AG09319 (cell line): ENCODE measurements around the gene MBD5.

Experiments
- DNase-seq: peaks from one replicate; pipeline ENCODE4 v3.0.0-alpha.2; 2010; ENCODE audit warnings: low read depth; ENCODE audit errors: extremely low read depth
- CTCF ChIP-seq: IDR thresholded peaks from 2 replicates; pipeline ENCODE4 v1.5.1; 2011; ENCODE audit warnings: low read depth, mild to moderate bottlenecking, inconsistent platforms, low read length, moderate library complexity

MBD5 gene

GRCh38 chr2:148237911-148238310 lies 217.0 kb downstream of the MBD5 start:
- DNase-seq, result peak; percentile 24
- TF ChIP-seq CTCF, result no peak

- no peak for DNase-seq
- TF ChIP-seq CTCF, result no peak
These were observed 217.7 kb downstream of the MBD5 start for GRCh38 chr2:148238561-148238960.

- no peak for DNase-seq
- TF ChIP-seq CTCF, result no peak
These were observed 219.9 kb downstream of the MBD5 start for GRCh38 chr2:148240838-148241237.

GRCh38 chr2:148244593-148245292 lies 223.9 kb downstream of the MBD5 start:
- peak; percentile 14 for DNase-seq
- TF ChIP-seq CTCF, result no peak

- no peak for TF ChIP-seq CTCF
- no peak for DNase-seq
These were observed 231.1 kb downstream of the MBD5 start for GRCh38 chr2:148251993-148252392.

GRCh38 chr2:148252646-148253045 lies 231.8 kb downstream of the MBD5 start:
- no peak for DNase-seq
- no peak for TF ChIP-seq CTCF

- TF ChIP-seq CTCF, result no peak
- DNase-seq, result no peak
These were observed 232.8 kb downstream of the MBD5 start for GRCh38 chr2:148253685-148254084.
